ENCODE data around the gene RPAP3.

RPAP3 gene

DNA sequence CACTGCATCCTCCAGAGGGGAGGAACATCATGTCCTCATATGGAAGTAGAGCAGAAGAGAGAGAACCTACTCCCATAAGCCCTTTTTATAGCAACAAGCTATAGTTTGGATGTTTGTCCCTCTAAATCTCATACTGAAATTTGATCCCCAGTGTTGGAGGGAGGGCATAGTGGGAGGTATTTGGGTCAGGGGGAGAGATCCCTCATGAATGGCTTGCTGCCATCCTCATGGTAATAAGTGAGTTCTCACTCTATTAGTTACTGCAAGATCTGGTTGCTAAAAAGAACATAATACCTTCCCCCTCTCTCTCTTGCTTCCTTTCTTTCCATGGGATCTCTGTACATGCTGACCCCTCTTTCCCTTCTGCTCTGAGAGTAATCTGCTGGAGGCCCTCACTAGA, 93.9 kb downstream of the RPAP3 start:
- DNase-seq (ENCODE audit: low spot score) (no peak), ATAC-seq (ENCODE audit: low read depth) (no peak)
- Histone ChIP-seq H3K27ac (ENCODE audit: poor library complexity, severe bottlenecking) (no peak overlapping the region), H3K4me3 (ENCODE audit: severe bottlenecking) (no peak overlapping the region), H3K36me3 (ENCODE audit: low read depth) (no peaks in the 10 kb centered on the region), H3K27me3 (ENCODE audit: insufficient read depth, poor library complexity, severe bottlenecking) (no peaks in the 10 kb centered on the region), H3K9me3 (ENCODE audit: severe bottlenecking) (peaks cover 14% of the 10 kb centered on the region), H3K4me1 (ENCODE audit: insufficient read depth, poor library complexity, severe bottlenecking) (no peaks in the 10 kb centered on the region)
- TF ChIP-seq, protein P1, sequence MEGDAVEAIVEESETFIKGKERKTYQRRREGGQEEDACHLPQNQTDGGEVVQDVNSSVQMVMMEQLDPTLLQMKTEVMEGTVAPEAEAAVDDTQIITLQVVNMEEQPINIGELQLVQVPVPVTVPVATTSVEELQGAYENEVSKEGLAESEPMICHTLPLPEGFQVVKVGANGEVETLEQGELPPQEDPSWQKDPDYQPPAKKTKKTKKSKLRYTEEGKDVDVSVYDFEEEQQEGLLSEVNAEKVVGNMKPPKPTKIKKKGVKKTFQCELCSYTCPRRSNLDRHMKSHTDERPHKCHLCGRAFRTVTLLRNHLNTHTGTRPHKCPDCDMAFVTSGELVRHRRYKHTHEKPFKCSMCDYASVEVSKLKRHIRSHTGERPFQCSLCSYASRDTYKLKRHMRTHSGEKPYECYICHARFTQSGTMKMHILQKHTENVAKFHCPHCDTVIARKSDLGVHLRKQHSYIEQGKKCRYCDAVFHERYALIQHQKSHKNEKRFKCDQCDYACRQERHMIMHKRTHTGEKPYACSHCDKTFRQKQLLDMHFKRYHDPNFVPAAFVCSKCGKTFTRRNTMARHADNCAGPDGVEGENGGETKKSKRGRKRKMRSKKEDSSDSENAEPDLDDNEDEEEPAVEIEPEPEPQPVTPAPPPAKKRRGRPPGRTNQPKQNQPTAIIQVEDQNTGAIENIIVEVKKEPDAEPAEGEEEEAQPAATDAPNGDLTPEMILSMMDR (IDR thresholded peaks at IDR 0.05; ENCODE audit: poor library complexity, severe bottlenecking) = no peak

All from RWPE2 (cell line).